Putamen (tissue), 1 donor: Measurements from ENCODE around the gene STAG1.

Experiments
- DNase-seq: peaks from one replicate; pipeline ENCODE4 v3.0.0-alpha.2; 2016; ENCODE audit warnings: low spot score

STAG1 gene

GRCh38 chr3:136327671-136328070 is 424.5 kb downstream of the STAG1 start:
- DNase-seq: no peak

GRCh38 chr3:136326316-136326715 is 425.9 kb downstream of the STAG1 start:
- DNase-seq: no peak

GRCh38 chr3:136311968-136312367 is 440.2 kb downstream of the STAG1 start:
- no peak for DNase-seq

GRCh38 chr3:136311261-136311660 is 440.9 kb downstream of the STAG1 start:
- DNase-seq: no peak

- no peak for DNase-seq
Measured at GRCh38 chr3:136305879-136306278, 446.3 kb downstream of the STAG1 start.

- DNase-seq: no peak
Measured at GRCh38 chr3:136300444-136300843, 451.7 kb downstream of the STAG1 start.

- no peak for DNase-seq
Measured at GRCh38 chr3:136297826-136298225, 454.4 kb downstream of the STAG1 start.

- no peak for DNase-seq
Measured at GRCh38 chr3:136296960-136297359, 455.2 kb downstream of the STAG1 start.

GRCh38 chr3:136294176-136294575 is 458.0 kb downstream of the STAG1 start:
- DNase-seq: no peak

GRCh38 chr3:136293279-136293678 is 458.9 kb downstream of the STAG1 start:
- DNase-seq: no peak

GRCh38 chr3:136292500-136292899 is 459.7 kb downstream of the STAG1 start:
- DNase-seq: no peak

- DNase-seq: no peak
Measured at GRCh38 chr3:136291302-136291701, 460.9 kb downstream of the STAG1 start.
